ENCODE measurements around the gene ACY1. TPM values are rescaled to one million over a fixed set of nuclear protein-coding genes. Genes with fewer than 3 reads are reported as not detected.
"Not testable (repeated sequence)": the region's sequence is repeated elsewhere in the genome, so short reads cannot be mapped to it uniquely, and the experiment has no call there.

The ACY1 gene
- total RNA-seq, 1 donor from 2014 or later: 24.5 TPM

GRCh38 chr3:52032702-52033408 lies 49.5 kb downstream of the ACY1 start:
- Mint-ChIP-seq H3K9me3 (ENCODE audit: low read depth) (no peaks in the 10 kb centered on the region), H3K4me3 (ENCODE audit: unreplicated experiment) (no peak overlapping the region), H3K4me1 (ENCODE audit: low read depth) (no peaks in the 10 kb centered on the region), H3K36me3 (ENCODE audit: low read depth) (no peaks in the 10 kb centered on the region), H3K27ac (ENCODE audit: unreplicated experiment) (no peak overlapping the region), H3K27me3 (ENCODE audit: low read depth) (no peaks in the 10 kb centered on the region)
- no peak for TF ChIP-seq CTCF (IDR thresholded peaks at IDR 0.05)
- no peak for DNase-seq (ENCODE audit: low spot score)

GRCh38 chr3:52033748-52034147 lies 50.4 kb downstream of the ACY1 start:
- H3K36me3 Mint-ChIP-seq (ENCODE audit: low read depth); H3K27ac Mint-ChIP-seq (ENCODE audit: unreplicated experiment); DNase-seq (ENCODE audit: low spot score); H3K4me3 Mint-ChIP-seq (ENCODE audit: unreplicated experiment); H3K27me3 Mint-ChIP-seq (ENCODE audit: low read depth); H3K4me1 Mint-ChIP-seq (ENCODE audit: low read depth); H3K9me3 Mint-ChIP-seq (ENCODE audit: low read depth): not testable (repeated sequence)

GRCh38 chr3:52034212-52034611 lies 50.9 kb downstream of the ACY1 start:
- no peak overlapping the region for H3K4me3 Mint-ChIP-seq (ENCODE audit: unreplicated experiment)
- DNase-seq (ENCODE audit: low spot score): no peak
- H3K9me3 Mint-ChIP-seq (ENCODE audit: low read depth): no peaks in the 10 kb centered on the region
- H3K4me1 Mint-ChIP-seq (ENCODE audit: low read depth): no peaks in the 10 kb centered on the region
- H3K27me3 Mint-ChIP-seq (ENCODE audit: low read depth): no peaks in the 10 kb centered on the region
- H3K36me3 Mint-ChIP-seq (ENCODE audit: low read depth): no peaks in the 10 kb centered on the region
- TF ChIP-seq CTCF (IDR thresholded peaks at IDR 0.05): no peak
- H3K27ac Mint-ChIP-seq (ENCODE audit: unreplicated experiment): no peak overlapping the region

- H3K9me3 Mint-ChIP-seq (ENCODE audit: low read depth): no peaks in the 10 kb centered on the region
- H3K36me3 Mint-ChIP-seq (ENCODE audit: low read depth): no peaks in the 10 kb centered on the region
- H3K27me3 Mint-ChIP-seq (ENCODE audit: low read depth): no peaks in the 10 kb centered on the region
- no peak overlapping the region for H3K4me3 Mint-ChIP-seq (ENCODE audit: unreplicated experiment)
- DNase-seq (ENCODE audit: low spot score): no peak
- no peak for TF ChIP-seq CTCF (IDR thresholded peaks at IDR 0.05)
- no peaks in the 10 kb centered on the region for H3K4me1 Mint-ChIP-seq (ENCODE audit: low read depth)
- no peak overlapping the region for H3K27ac Mint-ChIP-seq (ENCODE audit: unreplicated experiment)
Measured at GRCh38 chr3:52034651-52035050, 51.3 kb downstream of the ACY1 start.

- no peak for DNase-seq (ENCODE audit: low spot score)
- H3K9me3 Mint-ChIP-seq (ENCODE audit: low read depth): no peaks in the 10 kb centered on the region
- peaks cover 5% of the 10 kb centered on the region for H3K4me1 Mint-ChIP-seq (ENCODE audit: low read depth)
- no peaks in the 10 kb centered on the region for H3K27me3 Mint-ChIP-seq (ENCODE audit: low read depth)
- no peak for TF ChIP-seq CTCF (IDR thresholded peaks at IDR 0.05)
- no peaks in the 10 kb centered on the region for H3K36me3 Mint-ChIP-seq (ENCODE audit: low read depth)
- no peak overlapping the region for H3K4me3 Mint-ChIP-seq (ENCODE audit: unreplicated experiment)
- no peak overlapping the region for H3K27ac Mint-ChIP-seq (ENCODE audit: unreplicated experiment)
Measured at GRCh38 chr3:52036222-52036694, 52.9 kb downstream of the ACY1 start.

GRCh38 chr3:52036829-52037228 lies 53.5 kb downstream of the ACY1 start:
- Mint-ChIP-seq H3K4me3 (ENCODE audit: unreplicated experiment) (no peak overlapping the region), H3K4me1 (ENCODE audit: low read depth) (peaks cover 6% of the 10 kb centered on the region), H3K9me3 (ENCODE audit: low read depth) (no peaks in the 10 kb centered on the region), H3K27ac (ENCODE audit: unreplicated experiment) (no peak overlapping the region), H3K36me3 (ENCODE audit: low read depth) (no peaks in the 10 kb centered on the region), H3K27me3 (ENCODE audit: low read depth) (no peaks in the 10 kb centered on the region)
- peak; percentile 17 for TF ChIP-seq CTCF (IDR thresholded peaks at IDR 0.05)
- DNase-seq (ENCODE audit: low spot score): no peak
